HG03139 (cell line): ENCODE data around the gene PSTPIP2.
"Not testable (repeated sequence)": the region's sequence is repeated elsewhere in the genome, so short reads cannot be mapped to it uniquely, and the experiment has no call there.

Source experiments
- ATAC-seq: cut with Tn5 transposase; IDR thresholded peaks from one replicate; pipeline ENCODE4 v1.9.1; 2021; ENCODE audit not compliant: unreplicated experiment

The PSTPIP2 gene, protein sequence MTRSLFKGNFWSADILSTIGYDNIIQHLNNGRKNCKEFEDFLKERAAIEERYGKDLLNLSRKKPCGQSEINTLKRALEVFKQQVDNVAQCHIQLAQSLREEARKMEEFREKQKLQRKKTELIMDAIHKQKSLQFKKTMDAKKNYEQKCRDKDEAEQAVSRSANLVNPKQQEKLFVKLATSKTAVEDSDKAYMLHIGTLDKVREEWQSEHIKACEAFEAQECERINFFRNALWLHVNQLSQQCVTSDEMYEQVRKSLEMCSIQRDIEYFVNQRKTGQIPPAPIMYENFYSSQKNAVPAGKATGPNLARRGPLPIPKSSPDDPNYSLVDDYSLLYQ

DNA sequence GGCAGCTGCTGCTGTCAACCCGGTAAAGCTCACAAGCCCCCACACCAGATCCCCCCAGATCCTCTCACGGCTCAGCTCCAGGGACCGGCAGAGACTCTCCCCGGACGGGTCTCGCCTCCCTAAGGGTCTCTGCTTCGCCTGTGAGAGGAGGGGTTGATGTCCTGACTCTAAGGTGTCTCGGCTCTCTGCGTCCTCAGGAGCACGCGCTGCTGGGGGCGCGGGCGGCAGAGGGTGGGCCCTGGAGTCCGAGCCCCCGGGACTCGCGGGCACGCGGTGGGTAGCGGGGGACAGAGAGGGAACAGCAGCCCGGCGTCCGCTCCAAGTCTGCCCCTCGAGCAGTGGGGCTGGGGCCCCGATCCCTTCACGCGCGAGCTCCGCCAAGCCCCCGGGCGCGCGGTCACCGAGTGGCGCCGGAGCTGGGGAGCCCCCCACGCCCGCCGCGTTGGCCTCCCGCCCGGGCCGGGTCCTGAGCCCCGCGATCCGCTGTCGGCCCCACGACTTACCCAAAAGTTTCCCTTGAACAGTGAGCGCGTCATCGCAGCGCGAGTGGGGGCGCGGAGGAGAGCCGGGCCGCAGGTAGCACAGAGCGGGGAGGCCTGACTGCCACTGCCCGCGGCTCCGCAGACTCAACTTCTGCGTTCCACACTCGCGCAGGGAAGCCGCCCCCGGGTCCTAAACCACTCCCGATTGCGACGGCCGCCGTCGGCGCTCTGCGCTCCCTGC, at the start of gene PSTPIP2:
Gene PSTPIP2, minus strand, starts transcription at position 608 of the 723 bp plus-strand sequence. Its CDS starts 72 bp downstream, at position 536.
- peak; percentile 60 for ATAC-seq

DNA sequence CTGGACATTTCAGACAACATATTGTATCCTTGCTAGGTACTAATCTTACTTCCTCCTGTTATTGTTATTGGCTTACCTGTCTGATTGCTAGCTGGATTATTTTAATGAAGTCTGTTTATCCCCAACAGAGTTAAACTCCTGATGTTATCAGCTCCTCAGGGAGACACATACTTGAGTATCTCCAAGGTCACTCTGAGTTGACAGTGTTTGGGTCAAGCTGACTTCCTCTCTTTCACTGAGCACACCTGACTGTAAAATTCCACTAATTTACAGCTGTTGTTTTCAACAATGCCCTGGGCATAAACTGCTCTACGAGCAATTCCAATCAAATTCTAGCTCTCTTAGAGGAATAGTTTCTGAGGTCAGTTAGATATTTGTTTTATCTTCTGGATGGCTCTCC, 41.7 kb upstream of the PSTPIP2 start:
- ATAC-seq: no peak

DNA sequence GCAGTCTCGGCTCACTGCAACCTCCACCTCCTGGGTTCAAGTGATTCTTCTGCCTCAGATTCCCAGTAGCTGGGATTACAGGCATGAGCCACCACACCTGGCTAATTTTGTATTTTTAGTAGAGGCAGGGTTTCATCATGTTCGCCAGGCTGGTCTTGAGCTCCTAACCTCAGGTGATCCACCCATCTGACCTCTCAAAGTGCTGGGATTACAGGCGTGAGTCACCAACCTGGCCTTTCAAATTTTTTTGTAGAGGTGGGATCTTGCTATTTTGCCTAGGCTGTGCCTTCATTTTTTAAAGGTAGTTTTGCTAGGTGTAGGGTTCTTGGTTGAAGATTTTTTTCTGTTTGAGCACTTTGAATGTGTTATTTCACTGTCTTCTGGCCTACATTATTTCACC, 38.3 kb upstream of the PSTPIP2 start:
- ATAC-seq: no peak

DNA sequence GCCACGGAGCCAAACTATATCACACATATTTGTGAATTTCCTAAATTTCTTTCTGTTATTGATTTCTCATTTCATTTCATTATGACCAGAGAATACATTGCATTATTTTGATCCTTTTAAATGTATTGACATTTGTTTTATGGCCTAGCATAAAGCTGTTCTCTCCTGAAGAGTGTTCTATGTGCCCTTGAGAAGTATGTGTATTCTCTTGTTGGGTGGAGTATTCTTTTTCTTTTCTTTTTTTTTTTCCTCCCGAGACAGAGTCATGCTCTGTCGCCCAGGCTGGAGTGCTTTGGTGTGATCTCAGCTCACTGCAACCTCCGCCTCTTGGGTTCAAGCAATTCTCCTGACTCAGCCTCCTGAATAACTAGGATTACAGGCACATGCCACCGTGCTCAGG, 37.3 kb upstream of the PSTPIP2 start:
- no peak for ATAC-seq

DNA sequence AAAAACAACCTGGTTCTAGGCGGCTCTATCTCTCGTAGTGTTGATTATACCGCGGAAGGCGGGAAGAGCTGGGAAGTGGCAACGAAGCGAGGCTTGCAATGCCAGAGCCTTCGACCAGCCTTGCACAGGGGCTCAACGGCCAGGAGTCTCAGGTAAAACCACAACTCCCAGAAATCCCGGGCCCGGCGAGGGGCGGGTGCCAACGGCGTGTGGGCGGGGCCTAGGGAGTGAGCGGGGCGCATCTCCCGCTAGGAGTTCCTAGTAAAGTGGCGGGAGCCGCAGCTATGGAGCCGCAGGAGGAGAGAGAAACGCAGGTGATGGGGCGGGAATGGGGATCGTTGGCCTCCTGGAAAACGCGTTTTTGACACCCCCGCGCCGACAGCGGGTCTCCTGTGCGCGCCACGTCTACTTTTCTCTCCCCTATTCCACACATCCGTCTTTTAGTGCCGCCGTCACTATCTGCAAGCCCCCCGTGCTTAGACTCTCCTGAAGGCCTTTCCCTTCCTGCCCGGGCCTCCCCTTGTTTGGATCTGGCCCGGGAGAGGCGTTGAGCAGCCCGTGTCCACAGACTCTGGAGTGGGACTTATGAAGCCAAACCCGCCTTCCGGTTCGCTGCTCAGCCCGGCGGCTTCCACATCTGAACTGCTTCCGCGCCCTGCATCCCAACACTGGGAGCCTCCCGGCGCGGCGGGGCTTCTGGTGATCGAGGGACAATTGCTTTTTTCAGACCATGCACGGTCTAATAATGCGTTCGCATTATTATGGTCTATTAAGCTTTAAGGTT, 32.3 kb upstream of the PSTPIP2 start, which contains the start of gene HAUS1:
Gene HAUS1, plus strand, starts transcription at position 258 of the 784 bp plus-strand sequence. Its CDS starts 27 bp downstream, at position 285.
- ATAC-seq: peak; percentile 82

DNA sequence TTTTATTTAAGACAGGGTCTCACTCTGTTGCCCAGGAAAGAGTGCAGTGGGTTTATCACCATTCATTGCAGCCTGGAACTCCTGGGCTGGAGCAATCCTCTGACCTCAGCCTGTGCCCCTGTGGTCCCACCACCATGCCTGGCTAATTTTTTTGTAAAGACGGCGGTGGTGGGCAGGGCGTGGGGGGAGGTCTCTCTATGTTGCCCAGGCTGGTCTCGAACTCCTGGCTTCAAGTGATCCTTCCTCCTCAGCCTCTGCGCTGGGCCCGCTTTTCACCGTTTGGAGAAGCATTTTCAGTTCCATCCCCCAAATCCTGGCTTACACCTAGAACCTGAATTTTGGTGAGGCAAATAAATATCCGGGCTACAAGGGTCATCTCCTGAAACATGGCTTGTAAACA, 27.4 kb upstream of the PSTPIP2 start:
- ATAC-seq: no peak

DNA sequence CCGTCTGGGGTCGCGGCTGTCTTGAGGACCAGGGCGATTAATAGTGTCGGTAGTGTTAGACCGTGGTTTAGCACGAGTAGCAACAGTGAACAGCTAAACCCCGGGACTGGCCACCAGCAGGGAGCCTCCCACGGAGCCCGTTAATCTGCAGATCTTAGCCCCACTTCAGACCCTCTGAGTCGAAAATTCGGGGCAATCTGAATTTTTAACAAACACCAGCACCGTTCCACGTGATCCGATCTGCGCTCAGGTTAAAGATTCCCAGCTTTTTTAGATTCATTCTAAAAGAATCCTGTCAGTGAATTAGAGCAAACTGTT, 26.5 kb upstream of the PSTPIP2 start:
- no peak for ATAC-seq

DNA sequence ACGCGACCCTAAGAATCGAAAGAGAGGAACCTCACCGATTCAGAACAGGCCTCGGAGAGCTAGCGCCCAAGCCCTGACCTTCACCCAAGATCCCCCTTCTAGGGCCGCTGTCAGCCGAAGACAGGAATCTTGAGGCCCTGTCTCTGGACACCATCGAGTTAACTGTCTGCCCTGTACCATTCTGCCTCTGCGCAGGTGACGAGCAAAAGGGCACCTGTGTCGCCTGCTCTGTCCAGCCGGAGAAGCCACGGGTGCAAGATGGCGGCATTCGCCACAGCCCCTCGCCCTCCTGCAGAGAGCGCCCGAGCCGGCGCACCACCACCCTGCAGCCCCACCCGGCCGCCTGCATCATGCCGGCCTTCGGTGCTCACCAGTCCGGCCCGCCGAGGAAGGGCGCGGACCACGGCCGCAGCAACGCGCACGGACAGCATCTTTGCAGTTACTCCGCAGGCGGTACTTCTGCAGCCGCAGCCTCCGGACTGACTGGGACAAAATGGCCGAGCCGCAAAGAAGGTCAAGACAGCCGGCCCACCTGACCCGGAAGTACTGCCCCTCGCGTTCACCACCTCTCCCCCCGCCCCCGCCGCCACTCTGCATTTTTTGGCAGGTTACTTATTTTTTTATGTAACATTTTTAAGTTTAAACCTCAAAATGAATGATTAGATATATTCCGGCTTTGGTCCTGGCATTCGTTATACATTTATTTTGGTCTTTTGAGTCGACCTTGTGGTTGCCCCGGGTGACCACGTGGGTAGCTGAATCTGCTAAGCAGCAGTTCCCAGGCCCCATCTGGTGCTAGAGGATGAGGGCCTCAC, 25.9 kb upstream of the PSTPIP2 start, which contains the start of gene ATP5F1A:
Gene ATP5F1A, minus strand, starts transcription at position 496 of the 815 bp plus-strand sequence. Its CDS starts 65 bp downstream, at position 431.
- peak; percentile 74 for ATAC-seq

DNA sequence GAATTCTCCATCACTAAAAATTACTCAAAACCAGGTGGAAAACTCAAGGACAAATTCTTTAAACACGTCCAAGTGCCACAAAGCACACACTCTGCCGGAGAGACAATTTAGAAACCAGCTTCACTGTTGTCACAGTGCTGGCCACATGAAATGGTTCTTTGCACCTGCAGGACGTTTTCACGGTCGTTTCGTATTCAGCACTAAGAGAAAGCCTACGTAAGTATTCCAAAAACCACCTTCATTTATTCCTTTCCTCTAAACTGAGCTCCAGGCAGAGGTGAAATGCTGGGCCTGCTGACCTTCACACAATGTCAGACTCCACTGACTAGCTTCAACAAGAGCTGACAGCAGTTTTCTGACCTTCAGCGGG, 25.4 kb upstream of the PSTPIP2 start:
- ATAC-seq: peak; percentile 22

DNA sequence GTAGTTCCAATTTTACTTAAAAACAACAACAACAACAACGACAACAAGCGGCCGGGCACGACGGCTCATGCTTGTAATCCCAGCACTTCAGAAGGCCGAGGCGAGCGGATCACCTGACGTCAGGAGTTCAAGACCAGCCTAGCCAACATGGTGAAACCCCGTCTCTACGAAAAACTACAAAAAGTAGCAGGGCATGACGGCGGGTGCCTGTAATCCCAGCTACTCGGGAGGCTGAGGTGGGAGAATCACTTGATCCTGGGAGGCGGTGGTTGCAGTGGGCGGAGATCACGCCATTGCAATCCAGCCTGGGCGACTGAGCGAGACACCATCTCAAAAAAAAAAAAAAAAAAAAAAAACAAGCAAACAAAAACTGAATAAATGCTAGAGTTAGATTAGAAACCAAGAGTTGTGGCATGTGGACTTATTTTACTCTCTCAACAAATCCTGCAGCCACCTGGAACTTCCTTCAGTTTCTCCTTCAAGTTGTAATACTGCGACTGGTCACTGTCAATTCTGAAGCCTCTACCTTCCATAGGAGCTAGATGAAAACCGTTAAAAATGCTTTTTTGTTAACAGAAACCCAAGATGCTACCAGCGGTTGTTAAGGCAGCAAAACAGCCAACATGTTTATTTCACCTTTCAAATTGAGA, 24.7 kb upstream of the PSTPIP2 start:
- ATAC-seq: no peak

DNA sequence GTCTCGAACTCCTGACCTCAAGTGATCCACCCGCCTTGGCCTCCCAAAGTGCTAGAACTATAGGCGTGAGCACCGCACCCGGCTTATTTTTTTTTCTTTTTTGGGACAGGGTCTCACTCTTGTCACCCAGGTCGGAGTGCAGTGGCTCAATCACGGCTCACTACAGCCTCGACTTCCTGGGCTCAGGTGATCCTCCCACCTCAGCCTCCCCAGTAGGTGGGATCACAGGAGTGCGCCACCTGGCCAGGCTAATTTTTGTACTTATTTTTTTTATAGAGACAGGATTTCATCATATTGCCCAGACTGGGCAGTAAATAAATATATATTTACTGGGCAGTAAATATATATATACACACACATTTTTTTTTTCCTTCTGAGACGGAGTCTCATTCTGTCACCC, 23.5 kb upstream of the PSTPIP2 start:
- no peak for ATAC-seq

DNA sequence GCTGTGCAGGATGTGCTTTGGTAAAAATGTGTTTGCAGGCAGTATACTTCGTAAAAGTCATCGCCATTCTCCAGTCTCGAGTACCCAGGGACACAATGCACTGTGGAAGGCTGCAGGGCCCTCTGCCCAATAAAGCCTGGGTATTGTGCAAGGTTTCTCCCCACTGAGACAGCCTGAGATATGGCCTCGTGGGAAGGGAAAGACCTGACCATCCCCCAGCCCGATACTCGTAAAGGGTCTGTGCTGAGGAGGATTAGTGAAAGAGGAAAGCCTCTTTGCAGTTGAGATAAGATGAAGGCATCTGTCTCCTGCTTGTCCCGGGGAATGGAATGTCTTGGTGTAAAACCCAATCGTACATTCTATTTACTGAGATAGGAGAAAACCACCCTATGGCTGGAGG, 16.4 kb upstream of the PSTPIP2 start:
- not testable (repeated sequence) for ATAC-seq

DNA sequence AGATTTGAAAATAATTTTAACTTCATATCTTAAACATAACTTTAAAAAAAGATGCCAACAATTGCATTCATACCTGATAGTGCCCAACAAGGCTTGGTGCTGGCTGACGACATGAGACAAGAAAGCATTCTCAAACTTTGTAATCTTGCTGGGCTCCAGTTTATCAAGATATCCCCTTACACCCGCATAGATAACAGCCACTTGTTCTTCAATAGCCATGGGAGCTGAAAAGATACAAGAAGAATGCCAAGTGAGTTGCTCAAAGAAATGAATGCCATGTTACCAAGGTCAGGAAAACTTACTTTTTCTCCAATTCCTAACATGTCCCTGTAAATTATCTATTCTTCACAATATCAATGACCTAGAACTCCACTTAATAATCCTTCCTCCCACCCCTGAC, 12.4 kb upstream of the PSTPIP2 start:
- ATAC-seq: no peak

DNA sequence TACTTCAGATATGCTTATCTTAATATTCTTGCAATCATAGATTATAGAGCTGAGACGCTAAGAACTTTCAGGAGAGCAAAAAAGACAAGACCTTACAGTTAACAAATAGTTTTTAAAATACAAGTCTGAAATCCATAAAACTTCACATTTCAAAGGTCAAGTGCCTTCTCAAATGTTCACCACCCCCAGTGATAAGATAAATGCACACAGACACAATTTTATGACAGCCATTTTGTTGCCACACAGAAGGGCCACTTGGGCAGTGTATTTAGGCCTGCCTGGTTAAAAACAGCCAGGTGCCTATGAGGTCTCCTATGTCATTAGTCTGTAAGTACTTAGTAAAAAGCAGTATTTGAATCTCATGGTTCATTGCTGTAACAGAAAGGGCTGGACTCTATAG, 8.1 kb upstream of the PSTPIP2 start:
- no peak for ATAC-seq

DNA sequence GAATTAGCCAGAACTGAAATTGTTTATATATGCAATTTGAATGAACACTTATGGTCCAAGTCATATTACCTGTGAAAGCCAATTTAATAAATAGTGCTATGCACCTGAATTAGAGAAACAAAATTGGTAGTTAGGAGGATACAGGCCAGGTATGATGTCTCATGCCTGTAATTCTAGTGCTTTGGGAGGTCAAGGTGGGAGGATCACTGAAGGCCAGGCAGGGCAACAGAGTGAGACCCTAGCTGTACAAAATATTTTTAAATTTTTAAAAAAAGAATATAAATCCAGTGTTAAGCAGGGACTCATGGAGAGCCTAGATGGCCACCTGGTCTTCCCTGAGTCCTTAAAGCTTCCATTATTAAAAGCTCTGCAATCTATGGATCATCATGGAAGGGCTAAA, 7.3 kb upstream of the PSTPIP2 start:
- no peak for ATAC-seq

DNA sequence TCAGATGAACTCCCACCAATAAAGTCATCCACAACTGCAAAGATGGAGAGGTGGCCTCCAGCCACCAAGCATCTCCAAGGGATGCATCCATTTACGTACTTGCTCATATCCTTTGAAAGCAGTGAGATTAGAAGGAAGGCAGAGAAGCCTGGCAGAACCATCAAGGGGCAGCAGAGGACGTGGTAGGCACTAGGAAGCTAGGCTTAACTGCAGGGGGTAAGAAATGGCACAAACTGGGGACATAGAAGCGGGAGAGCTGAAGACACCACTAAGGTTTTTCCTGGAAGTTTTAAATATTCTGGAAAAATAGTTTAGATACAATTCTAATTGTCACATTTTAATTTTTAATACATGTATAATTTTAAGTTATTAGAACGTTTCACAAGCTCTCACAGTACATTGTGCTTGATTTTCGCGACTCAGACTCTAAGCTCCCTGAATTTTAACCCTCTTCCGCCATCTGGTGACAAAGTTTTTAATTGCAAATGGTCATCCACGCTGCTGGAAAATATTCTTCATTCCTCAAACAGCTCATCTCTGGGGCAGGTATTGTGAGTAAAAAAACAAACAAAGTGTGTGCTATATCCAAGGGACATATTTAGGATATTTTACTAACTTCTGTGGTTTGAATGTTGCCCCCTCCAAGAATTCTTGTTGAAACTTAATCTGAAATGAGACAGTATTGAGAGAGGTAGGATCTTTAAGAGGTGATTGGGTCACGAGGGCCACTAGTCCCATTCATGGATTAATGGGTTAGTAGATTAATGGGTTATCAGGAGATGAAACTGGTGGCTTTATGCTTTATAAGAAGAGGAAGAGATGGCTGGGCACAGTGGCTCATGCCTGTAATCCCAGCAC, 1.6 kb upstream of the PSTPIP2 start:
- ATAC-seq: no peak

DNA sequence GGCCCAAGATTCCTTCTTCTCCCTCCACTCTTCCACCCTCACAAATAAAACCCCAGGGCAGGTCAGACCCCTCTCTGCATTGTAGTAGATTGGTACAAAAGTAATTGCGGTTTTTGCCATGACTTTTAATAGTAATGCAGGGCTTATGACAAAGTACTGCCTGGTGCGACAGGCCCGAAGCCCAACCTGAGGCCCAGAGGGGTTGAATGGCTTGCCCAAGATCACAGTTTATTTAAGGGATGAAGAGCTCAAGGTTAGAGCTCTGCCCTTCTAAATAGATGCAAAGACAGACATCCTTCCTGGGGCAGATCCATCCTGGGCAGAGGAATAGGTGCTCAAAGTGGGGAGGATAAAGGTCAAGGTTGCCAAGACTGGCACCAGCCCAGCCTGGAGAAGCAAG, 899 bp upstream of the PSTPIP2 start:
- ATAC-seq: no peak

DNA sequence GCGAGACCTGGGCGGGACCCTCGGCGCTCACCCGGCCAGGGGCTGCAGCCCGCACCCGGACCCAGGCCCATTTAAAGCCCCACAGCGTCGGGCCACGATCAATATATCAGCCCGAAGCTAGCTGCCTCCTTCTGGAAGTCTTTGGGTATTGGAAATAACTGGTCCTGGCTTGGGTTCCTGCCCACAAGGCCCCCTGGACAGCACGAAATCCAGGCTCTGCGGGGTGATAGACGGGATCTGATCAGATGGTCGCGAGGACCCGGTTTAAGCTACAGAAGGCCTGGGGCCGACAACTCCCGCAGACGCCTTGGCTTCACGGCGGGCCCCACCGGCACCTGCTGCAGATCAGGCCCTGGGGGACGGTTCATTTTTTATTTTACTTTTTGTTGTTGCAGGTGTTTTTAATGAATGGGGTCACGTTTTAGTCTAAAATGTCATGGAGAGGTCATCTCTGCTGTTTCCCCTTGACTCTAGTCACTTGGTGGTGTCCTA, 362 bp upstream of the PSTPIP2 start:
- no peak for ATAC-seq
